SK-N-SH treated with all-trans-retinoic acid at 6 μM for 48 hours (cell line): Measurements from ENCODE around the gene LMOD3.

Experiments used
- ARNTL ChIP-seq: fragments of 450-650 bp; formaldehyde crosslinking; IDR thresholded peaks from 2 replicates; pipeline ENCODE4 v1.5.0; 2020; ENCODE audit warnings: low read depth, mild to moderate bottlenecking, moderate library complexity, borderline replicate concordance
- POU6F1 ChIP-seq: fragments of 250-450 bp; sonication (Bioruptor Pico); IDR thresholded peaks from 2 replicates; pipeline ENCODE4 v1.8.0; 2021; ENCODE audit warnings: low read depth, mild to moderate bottlenecking, moderate library complexity, borderline replicate concordance
- TCF4 ChIP-seq: fragments of 250-450 bp; sonication (Bioruptor Pico); IDR thresholded peaks from 2 replicates; pipeline ENCODE4 v1.8.0; 2021; ENCODE audit warnings: mild to moderate bottlenecking, moderate library complexity, borderline replicate concordance
- ZFP30 ChIP-seq: fragments of 450-650 bp; formaldehyde crosslinking; IDR thresholded peaks from 2 replicates; pipeline ENCODE4 v1.5.0; 2022; ENCODE audit warnings: mild to moderate bottlenecking, moderate library complexity

DNA sequence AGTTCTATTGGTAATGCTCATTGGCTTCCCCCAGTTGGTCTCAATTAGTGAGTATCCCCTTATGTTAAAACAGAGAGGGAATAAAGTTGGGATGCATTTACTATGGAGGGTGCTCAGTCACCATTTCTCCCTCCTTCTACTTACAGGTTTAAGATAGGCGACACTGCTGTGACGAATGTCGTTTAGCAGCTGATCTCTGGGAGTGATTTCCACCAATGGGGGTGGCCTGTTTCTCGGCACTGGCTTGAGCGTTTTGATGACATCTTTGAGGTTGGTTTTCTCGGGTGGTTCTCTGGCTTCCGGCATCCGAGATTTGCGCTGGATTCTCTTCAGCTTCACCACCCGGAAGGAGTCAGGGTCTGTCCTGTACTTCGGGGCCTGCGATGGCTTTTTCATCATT lies 3.8 kb downstream of the LMOD3 start:
- TF ChIP-seq POU6F1 (CRISPR knock-in tag) (no peak), TCF4 (no peak), ZFP30 (CRISPR knock-in tag) (no peak), ARNTL (CRISPR knock-in tag) (no peak)
